SK-N-SH (cell line): ENCODE data around the gene HEBP2. TPM values are rescaled to one million over a fixed set of nuclear protein-coding genes. Genes with fewer than 3 reads are reported as not detected.

Experiments
- CTCF ChIA-PET: fragments of 300-600, 350-600 bp; formaldehyde crosslinking; extraction: SDS; loops from one replicate; lab custom pipeline; 2021; lab: Yijun Ruan, JAX
- POLR2A ChIA-PET: fragments of 350-600 bp; sonication (Branson Sonifier 250); formaldehyde crosslinking; extraction: SDS; loops from one replicate; lab custom pipeline; 2020; ENCODE audit warnings: antibody characterized with exemption, inconsistent platforms; lab: Yijun Ruan, JAX
- DNase-seq: peaks from one replicate; pipeline ENCODE4 v3.0.0; 2012
- H2AFZ ChIP-seq: fragments of 200-600 bp; sonication (generic); 2 replicates; pipeline ENCODE4 v1.8.1; 2016; ENCODE audit warnings: antibody characterized with exemption, mild to moderate bottlenecking, low read depth
- H3F3A ChIP-seq: fragments of 200-600 bp; sonication (generic); replicated peaks from 2 replicates; pipeline ENCODE3; 2016; ENCODE audit warnings: antibody characterized with exemption, mild to moderate bottlenecking; ENCODE audit not compliant: insufficient read depth
- H3K27ac ChIP-seq, 2 experiments: fragments of 200-500 bp in 1 of 2; fragments of 200-600 bp in 1 of 2; sonication (Bioruptor generic) in 1 of 2; sonication (generic), shearing (Covaris generic) in 1 of 2; 2 replicates each; pipeline versions ENCODE4 v1.5.1 to v1.6.1; 2014 to 2016; ENCODE audit warnings: low read depth in 2 of 2, inconsistent platforms in 1 of 2, low read length in 1 of 2, mild to moderate bottlenecking in 1 of 2, mixed read lengths in 1 of 2
- H3K27me3 ChIP-seq: fragments of 200-600 bp; sonication (generic), shearing (Covaris generic); 2 replicates; pipeline ENCODE4 v1.6.1; 2016; ENCODE audit warnings: mixed run types; ENCODE audit not compliant: insufficient read depth
- H3K36me3 ChIP-seq, 2 experiments: fragments of 200-500 bp in 1 of 2; fragments of 200-600 bp in 1 of 2; sonication (Bioruptor generic) in 1 of 2; sonication (generic) in 1 of 2; replicated peaks in 1 of 2; 2 replicates each; pipeline versions ENCODE3 to v1.5.1; 2014 to 2016; ENCODE audit warnings: low read length in 1 of 2, mild to moderate bottlenecking in 1 of 2; ENCODE audit not compliant: insufficient read depth in 2 of 2, control insufficient read depth in 1 of 2
- H3K4me1 ChIP-seq, 2 experiments: fragments of 200-500 bp in 1 of 2; fragments of 200-600 bp in 1 of 2; sonication (Bioruptor generic) in 1 of 2; sonication (generic), shearing (Covaris generic) in 1 of 2; 2 replicates each; pipeline versions ENCODE4 v1.5.1 to v1.6.1; 2014 to 2016; ENCODE audit warnings: low read depth in 1 of 2, low read length in 1 of 2, mixed run types in 1 of 2; ENCODE audit not compliant: insufficient read depth in 2 of 2, control insufficient read depth in 1 of 2
- H3K4me2 ChIP-seq: fragments of 200-600 bp; sonication (generic), shearing (Covaris generic); 2 replicates; pipeline ENCODE4 v1.6.1; 2017; ENCODE audit warnings: mixed run types
- H3K4me3 ChIP-seq, 2 experiments: fragments of 200-500 bp in 1 of 2; fragments of 200-600 bp in 1 of 2; sonication (Bioruptor generic) in 1 of 2; sonication (generic), shearing (Covaris generic) in 1 of 2; 2 replicates each; pipeline versions ENCODE4 v1.5.1 to v1.8.1; 2014 to 2016; ENCODE audit warnings: low read depth in 2 of 2, inconsistent platforms in 1 of 2, low read length in 1 of 2, mild to moderate bottlenecking in 1 of 2, mixed read lengths in 1 of 2, moderate library complexity in 1 of 2
- H3K79me2 ChIP-seq: fragments of 200-600 bp; sonication (generic); 2 replicates; pipeline ENCODE4 v1.8.1; 2017; ENCODE audit warnings: mild to moderate bottlenecking; ENCODE audit not compliant: insufficient read depth
- H3K9ac ChIP-seq: fragments of 200-600 bp; sonication (generic); 2 replicates; pipeline ENCODE4 v1.6.1; 2017; ENCODE audit warnings: mixed run types
- H3K9me2 ChIP-seq: fragments of 200-600 bp; sonication (generic); 2 replicates; pipeline ENCODE4 v1.6.1; 2017; ENCODE audit warnings: mixed run types
- H3K9me3 ChIP-seq: fragments of 200-600 bp; sonication (generic); 2 replicates; pipeline ENCODE4 v1.6.1; 2017; ENCODE audit warnings: mixed run types, mild to moderate bottlenecking, moderate library complexity
- H4K20me1 ChIP-seq: fragments of 200-600 bp; sonication (generic); 2 replicates; pipeline ENCODE4 v1.6.1; 2017; ENCODE audit warnings: mild to moderate bottlenecking, mixed run types; ENCODE audit not compliant: insufficient read depth
- ELF1 ChIP-seq: IDR thresholded peaks from 2 replicates; pipeline ENCODE4 v1.4.0; 2012
- EP300 ChIP-seq, 2 experiments: IDR thresholded peaks; 2 replicates each; pipeline versions ENCODE4 v1.4.0 to v1.6.1; 2012; ENCODE audit warnings: borderline replicate concordance in 1 of 2, low read depth in 1 of 2, low read length in 1 of 2
- FOSL2 ChIP-seq: IDR thresholded peaks from 2 replicates; pipeline ENCODE4 v1.4.0; 2012; ENCODE audit warnings: low read depth, mild to moderate bottlenecking, moderate library complexity, borderline replicate concordance
- GABPA ChIP-seq: IDR thresholded peaks from 2 replicates; pipeline ENCODE4 v1.4.0; 2012; ENCODE audit warnings: low read depth, mild to moderate bottlenecking
- MAX ChIP-seq: IDR thresholded peaks from 2 replicates; pipeline ENCODE4 v1.4.0; 2012; ENCODE audit warnings: low read depth
- MXI1 ChIP-seq: IDR thresholded peaks from 2 replicates; pipeline ENCODE4 v1.6.1; 2012; ENCODE audit warnings: mild to moderate bottlenecking, low read depth, low read length, improper control_type of control experiment
- NFIC ChIP-seq: IDR thresholded peaks from 2 replicates; pipeline ENCODE4 v1.4.0; 2012; ENCODE audit warnings: borderline replicate concordance
- RCOR1 ChIP-seq: fragments of 150-350 bp; IDR thresholded peaks from 2 replicates; pipeline ENCODE4 v1.6.1; 2017; ENCODE audit warnings: antibody characterized with exemption, low read length
- REST ChIP-seq: IDR thresholded peaks from 2 replicates; pipeline ENCODE4 v1.6.1; 2012; ENCODE audit warnings: mild to moderate bottlenecking, low read depth, low read length, moderate library complexity
- RFX5 ChIP-seq: IDR thresholded peaks from 2 replicates; pipeline ENCODE4 v1.6.1; 2012; ENCODE audit warnings: mild to moderate bottlenecking, improper control_type of control experiment, low read length
- SIN3A ChIP-seq: IDR thresholded peaks from 2 replicates; pipeline ENCODE4 v1.6.1; 2012; ENCODE audit warnings: low read depth, mild to moderate bottlenecking, low read length, moderate library complexity, borderline replicate concordance
- TAF1 ChIP-seq: IDR thresholded peaks from 2 replicates; pipeline ENCODE4 v1.6.1; 2012; ENCODE audit warnings: low read depth, mild to moderate bottlenecking, low read length, moderate library complexity, borderline replicate concordance
- TCF12 ChIP-seq: IDR thresholded peaks from 2 replicates; pipeline ENCODE4 v1.4.0; 2012
- TEAD4 ChIP-seq: IDR thresholded peaks from 2 replicates; pipeline ENCODE4 v1.4.0; 2012; ENCODE audit warnings: mild to moderate bottlenecking, borderline replicate concordance; ENCODE audit not compliant: insufficient read depth
- YY1 ChIP-seq: IDR thresholded peaks from 2 replicates; pipeline ENCODE4 v1.4.0; 2012; ENCODE audit warnings: low read depth, mild to moderate bottlenecking
- WGBS: methylation state at CpG from one replicate; pipeline ENCODE4 v1.1.6; 2017; ENCODE audit warnings: low lambda C conversion rate; 5-methylcytosine and 5-hydroxymethylcytosine counted together
- polyA plus RNA-seq, 3 experiments: library from polyadenylated mRNA; depleted of rRNA; stranded (reverse); fragments of >200 nt; gene quantifications; 2 replicates each; pipeline ENCODE4 v1.2.3, GENCODE V29; 2012
- TF ChIP-seq, protein P1 (sequence below): fragments of 150-350 bp; IDR thresholded peaks from 2 replicates; pipeline ENCODE4 v1.6.1; 2017; ENCODE audit warnings: antibody characterized with exemption, low read length, low read depth, borderline replicate concordance
- TF ChIP-seq, protein P2 (sequence below): fragments of 150-350 bp; IDR thresholded peaks from 2 replicates; pipeline ENCODE4 v1.6.1; 2016; ENCODE audit warnings: mild to moderate bottlenecking, low read depth, low read length
- TF ChIP-seq, protein P3 (sequence below): IDR thresholded peaks from 2 replicates; pipeline ENCODE4 v1.4.0; 2012; ENCODE audit warnings: low read depth, borderline replicate concordance

The HEBP2 gene
- polyA plus RNA-seq, 1 of the 3 experiments (the other 2 are of a cell fraction), result 7.6 TPM

- Histone ChIP-seq H3K9ac (no peak overlapping the region), H3K79me2 (no peaks in the 10 kb centered on the region), H3K27ac (no peak overlapping the region), H3K4me2 (no peak overlapping the region), H3K36me3 (no peaks in the 10 kb centered on the region), H3K9me3 (no peaks in the 10 kb centered on the region), H3K27me3 (peaks cover 25% of the 10 kb centered on the region; the same call in 1 of the 2 replicates), H2AFZ (no peak overlapping the region), H3K9me2 (no peaks in the 10 kb centered on the region), H3F3A (no peaks in the 10 kb centered on the region), H3K4me3 (no peak overlapping the region), H3K4me1 (no peaks in the 10 kb centered on the region), H4K20me1 (no peaks in the 10 kb centered on the region)
- POLR2A ChIA-PET, result no interaction called here
- WGBS, result 10% methylated on average over 3 of the region's 3 CpGs
- CTCF ChIA-PET, result no interaction called here
- DNase-seq, result no peak
- no peak for TF ChIP-seq ELF1
- TF ChIP-seq RFX5, result no peak
- no peak for TF ChIP-seq EP300 (IDR thresholded peaks at IDR 0.05; ENCODE audit: borderline replicate concordance in 1 of 2, low read depth in 1 of 2, low read length in 1 of 2)
- TF ChIP-seq, protein P1, sequence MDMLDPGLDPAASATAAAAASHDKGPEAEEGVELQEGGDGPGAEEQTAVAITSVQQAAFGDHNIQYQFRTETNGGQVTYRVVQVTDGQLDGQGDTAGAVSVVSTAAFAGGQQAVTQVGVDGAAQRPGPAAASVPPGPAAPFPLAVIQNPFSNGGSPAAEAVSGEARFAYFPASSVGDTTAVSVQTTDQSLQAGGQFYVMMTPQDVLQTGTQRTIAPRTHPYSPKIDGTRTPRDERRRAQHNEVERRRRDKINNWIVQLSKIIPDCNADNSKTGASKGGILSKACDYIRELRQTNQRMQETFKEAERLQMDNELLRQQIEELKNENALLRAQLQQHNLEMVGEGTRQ, result no peak
- TF ChIP-seq FOSL2, result no peak
- TF ChIP-seq, protein P2, sequence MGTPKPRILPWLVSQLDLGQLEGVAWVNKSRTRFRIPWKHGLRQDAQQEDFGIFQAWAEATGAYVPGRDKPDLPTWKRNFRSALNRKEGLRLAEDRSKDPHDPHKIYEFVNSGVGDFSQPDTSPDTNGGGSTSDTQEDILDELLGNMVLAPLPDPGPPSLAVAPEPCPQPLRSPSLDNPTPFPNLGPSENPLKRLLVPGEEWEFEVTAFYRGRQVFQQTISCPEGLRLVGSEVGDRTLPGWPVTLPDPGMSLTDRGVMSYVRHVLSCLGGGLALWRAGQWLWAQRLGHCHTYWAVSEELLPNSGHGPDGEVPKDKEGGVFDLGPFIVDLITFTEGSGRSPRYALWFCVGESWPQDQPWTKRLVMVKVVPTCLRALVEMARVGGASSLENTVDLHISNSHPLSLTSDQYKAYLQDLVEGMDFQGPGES, result no peak
- TF ChIP-seq TAF1, result no peak
- TF ChIP-seq MAX, result no peak
- no peak for TF ChIP-seq TEAD4
- TF ChIP-seq YY1, result no peak
- no peak for TF ChIP-seq SIN3A
- TF ChIP-seq MXI1, result no peak
- TF ChIP-seq RCOR1, result no peak
- TF ChIP-seq GABPA, result no peak
- TF ChIP-seq TCF12, result no peak
- TF ChIP-seq, protein P3, sequence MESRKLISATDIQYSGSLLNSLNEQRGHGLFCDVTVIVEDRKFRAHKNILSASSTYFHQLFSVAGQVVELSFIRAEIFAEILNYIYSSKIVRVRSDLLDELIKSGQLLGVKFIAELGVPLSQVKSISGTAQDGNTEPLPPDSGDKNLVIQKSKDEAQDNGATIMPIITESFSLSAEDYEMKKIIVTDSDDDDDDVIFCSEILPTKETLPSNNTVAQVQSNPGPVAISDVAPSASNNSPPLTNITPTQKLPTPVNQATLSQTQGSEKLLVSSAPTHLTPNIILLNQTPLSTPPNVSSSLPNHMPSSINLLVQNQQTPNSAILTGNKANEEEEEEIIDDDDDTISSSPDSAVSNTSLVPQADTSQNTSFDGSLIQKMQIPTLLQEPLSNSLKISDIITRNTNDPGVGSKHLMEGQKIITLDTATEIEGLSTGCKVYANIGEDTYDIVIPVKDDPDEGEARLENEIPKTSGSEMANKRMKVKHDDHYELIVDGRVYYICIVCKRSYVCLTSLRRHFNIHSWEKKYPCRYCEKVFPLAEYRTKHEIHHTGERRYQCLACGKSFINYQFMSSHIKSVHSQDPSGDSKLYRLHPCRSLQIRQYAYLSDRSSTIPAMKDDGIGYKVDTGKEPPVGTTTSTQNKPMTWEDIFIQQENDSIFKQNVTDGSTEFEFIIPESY, result no peak
- TF ChIP-seq REST, result no peak
- TF ChIP-seq NFIC, result no peak
These were observed 47.0 kb downstream of the HEBP2 start for GRCh38 chr6:138451043-138451442.
